Activated CD4-positive, alpha-beta T cell treated with anti-CD3 and anti-CD28 coated beads, Interleukin-2, amount 50 U/mL, for 48 hours (primary cell): ENCODE measurements around the gene TPM1.
"Not testable (repeated sequence)": the region's sequence is repeated elsewhere in the genome, so short reads cannot be mapped to it uniquely, and the experiment has no call there.

ENCODE experiments used
- DNase-seq, 2 experiments: peaks; one replicate each; pipeline ENCODE4 v3.0.0-alpha.2; 2020

The TPM1 gene

GRCh38 chr15:63105354-63105753, 62.8 kb downstream of the TPM1 start:
- not testable (repeated sequence) for DNase-seq

- DNase-seq: no peak
Observed at GRCh38 chr15:63107895-63108546, 65.5 kb downstream of the TPM1 start.

GRCh38 chr15:63109498-63109897, 67.0 kb downstream of the TPM1 start:
- no peak for DNase-seq

GRCh38 chr15:63109920-63110319, 67.4 kb downstream of the TPM1 start:
- no peak for DNase-seq

GRCh38 chr15:63110428-63111026, 68.0 kb downstream of the TPM1 start:
- no peak for DNase-seq

GRCh38 chr15:63111481-63111880, 68.9 kb downstream of the TPM1 start:
- no peak for DNase-seq

- DNase-seq: no peak
Observed at GRCh38 chr15:63112871-63113270, 70.3 kb downstream of the TPM1 start.

- DNase-seq: no peak
Observed at GRCh38 chr15:63114465-63114864, 71.9 kb downstream of the TPM1 start.
